ENCODE measurements around the gene KIF3A.

Gene KIF3A

DNA sequence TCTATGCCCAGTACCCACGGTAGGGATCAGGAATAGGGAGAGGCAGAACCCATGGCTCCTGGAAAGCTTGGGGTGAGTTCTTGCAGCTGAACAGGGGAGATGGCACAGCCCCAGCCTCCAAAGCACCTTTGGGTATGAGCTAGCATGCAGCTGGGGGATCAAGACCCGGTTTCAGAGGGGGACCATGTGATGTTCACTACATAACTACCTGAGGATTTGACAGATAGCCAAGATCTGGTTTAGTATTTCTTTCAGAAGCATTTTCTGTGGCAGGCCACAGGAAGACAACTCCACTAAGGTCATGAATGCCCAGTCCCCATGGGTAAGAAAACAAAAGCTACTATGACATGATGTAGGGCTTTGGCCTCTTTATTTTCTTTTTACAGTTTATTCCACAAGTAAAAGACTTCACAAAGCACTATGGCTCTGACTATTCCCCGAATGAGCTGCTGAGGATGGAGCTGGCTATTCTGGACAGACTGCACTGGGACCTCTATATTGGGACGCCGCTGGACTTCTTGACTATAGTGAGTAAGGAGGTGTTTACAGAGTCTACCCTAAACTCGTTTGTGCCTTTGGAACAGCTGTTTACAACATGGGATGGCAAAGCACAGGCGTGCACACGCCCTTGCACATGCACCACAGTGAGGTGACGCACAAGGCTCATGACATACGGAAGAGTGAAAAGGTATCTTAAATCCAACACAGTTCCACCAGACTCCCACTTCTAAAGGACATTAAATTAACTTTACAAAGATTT, 13.3 kb upstream of the KIF3A start:
- no peak for ATAC-seq
- no peak for TF ChIP-seq ZNF565 (CRISPR knock-in tag; conservative IDR thresholded peaks at IDR 0.05; ENCODE audit: low read depth)
- no peak for TF ChIP-seq TOX (CRISPR knock-in tag; IDR thresholded peaks at IDR 0.05; ENCODE audit: borderline replicate concordance)
- no peak for TF ChIP-seq ARNTL (CRISPR knock-in tag; IDR thresholded peaks at IDR 0.05; ENCODE audit: borderline replicate concordance, low read depth)
- no peak for TF ChIP-seq GLIS3 (CRISPR knock-in tag; IDR thresholded peaks at IDR 0.05)
- no peak for TF ChIP-seq ISL1 (CRISPR knock-in tag; IDR thresholded peaks at IDR 0.05)
- TF ChIP-seq RARB (CRISPR knock-in tag; IDR thresholded peaks at IDR 0.05) = no peak
- no peak for TF ChIP-seq ZFP3 (CRISPR knock-in tag; IDR thresholded peaks at IDR 0.05)
- TF ChIP-seq, protein P1, sequence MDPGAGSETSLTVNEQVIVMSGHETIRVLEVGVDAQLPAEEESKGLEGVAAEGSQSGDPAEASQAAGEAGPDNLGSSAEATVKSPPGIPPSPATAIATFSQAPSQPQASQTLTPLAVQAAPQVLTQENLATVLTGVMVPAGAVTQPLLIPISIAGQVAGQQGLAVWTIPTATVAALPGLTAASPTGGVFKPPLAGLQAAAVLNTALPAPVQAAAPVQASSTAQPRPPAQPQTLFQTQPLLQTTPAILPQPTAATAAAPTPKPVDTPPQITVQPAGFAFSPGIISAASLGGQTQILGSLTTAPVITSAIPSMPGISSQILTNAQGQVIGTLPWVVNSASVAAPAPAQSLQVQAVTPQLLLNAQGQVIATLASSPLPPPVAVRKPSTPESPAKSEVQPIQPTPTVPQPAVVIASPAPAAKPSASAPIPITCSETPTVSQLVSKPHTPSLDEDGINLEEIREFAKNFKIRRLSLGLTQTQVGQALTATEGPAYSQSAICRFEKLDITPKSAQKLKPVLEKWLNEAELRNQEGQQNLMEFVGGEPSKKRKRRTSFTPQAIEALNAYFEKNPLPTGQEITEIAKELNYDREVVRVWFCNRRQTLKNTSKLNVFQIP (CRISPR knock-in tag; IDR thresholded peaks at IDR 0.05; ENCODE audit: borderline replicate concordance, low read depth) = no peak
- no peak for TF ChIP-seq ZNF8 (CRISPR knock-in tag; IDR thresholded peaks at IDR 0.05)
- no peak for TF ChIP-seq CSDC2 (CRISPR knock-in tag; IDR thresholded peaks at IDR 0.05)
- no peak for TF ChIP-seq ESRRG (CRISPR knock-in tag; IDR thresholded peaks at IDR 0.05)
- TF ChIP-seq, protein P2, sequence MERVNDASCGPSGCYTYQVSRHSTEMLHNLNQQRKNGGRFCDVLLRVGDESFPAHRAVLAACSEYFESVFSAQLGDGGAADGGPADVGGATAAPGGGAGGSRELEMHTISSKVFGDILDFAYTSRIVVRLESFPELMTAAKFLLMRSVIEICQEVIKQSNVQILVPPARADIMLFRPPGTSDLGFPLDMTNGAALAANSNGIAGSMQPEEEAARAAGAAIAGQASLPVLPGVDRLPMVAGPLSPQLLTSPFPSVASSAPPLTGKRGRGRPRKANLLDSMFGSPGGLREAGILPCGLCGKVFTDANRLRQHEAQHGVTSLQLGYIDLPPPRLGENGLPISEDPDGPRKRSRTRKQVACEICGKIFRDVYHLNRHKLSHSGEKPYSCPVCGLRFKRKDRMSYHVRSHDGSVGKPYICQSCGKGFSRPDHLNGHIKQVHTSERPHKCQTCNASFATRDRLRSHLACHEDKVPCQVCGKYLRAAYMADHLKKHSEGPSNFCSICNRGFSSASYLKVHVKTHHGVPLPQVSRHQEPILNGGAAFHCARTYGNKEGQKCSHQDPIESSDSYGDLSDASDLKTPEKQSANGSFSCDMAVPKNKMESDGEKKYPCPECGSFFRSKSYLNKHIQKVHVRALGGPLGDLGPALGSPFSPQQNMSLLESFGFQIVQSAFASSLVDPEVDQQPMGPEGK (CRISPR knock-in tag; IDR thresholded peaks at IDR 0.05; ENCODE audit: borderline replicate concordance) = no peak
- no peak for TF ChIP-seq BACH2 (CRISPR knock-in tag; IDR thresholded peaks at IDR 0.05; ENCODE audit: borderline replicate concordance)
- TF ChIP-seq SNAI2 (CRISPR knock-in tag; IDR thresholded peaks at IDR 0.05) = no peak
- TF ChIP-seq, protein P3, sequence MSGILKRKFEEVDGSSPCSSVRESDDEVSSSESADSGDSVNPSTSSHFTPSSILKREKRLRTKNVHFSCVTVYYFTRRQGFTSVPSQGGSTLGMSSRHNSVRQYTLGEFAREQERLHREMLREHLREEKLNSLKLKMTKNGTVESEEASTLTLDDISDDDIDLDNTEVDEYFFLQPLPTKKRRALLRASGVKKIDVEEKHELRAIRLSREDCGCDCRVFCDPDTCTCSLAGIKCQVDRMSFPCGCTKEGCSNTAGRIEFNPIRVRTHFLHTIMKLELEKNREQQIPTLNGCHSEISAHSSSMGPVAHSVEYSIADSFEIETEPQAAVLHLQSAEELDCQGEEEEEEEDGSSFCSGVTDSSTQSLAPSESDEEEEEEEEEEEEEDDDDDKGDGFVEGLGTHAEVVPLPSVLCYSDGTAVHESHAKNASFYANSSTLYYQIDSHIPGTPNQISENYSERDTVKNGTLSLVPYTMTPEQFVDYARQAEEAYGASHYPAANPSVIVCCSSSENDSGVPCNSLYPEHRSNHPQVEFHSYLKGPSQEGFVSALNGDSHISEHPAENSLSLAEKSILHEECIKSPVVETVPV (CRISPR knock-in tag; IDR thresholded peaks at IDR 0.05) = no peak
- TF ChIP-seq TCF4 (CRISPR knock-in tag; IDR thresholded peaks at IDR 0.05; ENCODE audit: borderline replicate concordance) = no peak
- no peak for TF ChIP-seq PPARA (CRISPR knock-in tag; IDR thresholded peaks at IDR 0.05; ENCODE audit: borderline replicate concordance)
- TF ChIP-seq ZC3H10 (CRISPR knock-in tag; IDR thresholded peaks at IDR 0.05) = no peak
- TF ChIP-seq OSR1 (CRISPR knock-in tag; IDR thresholded peaks at IDR 0.05) = no peak
- TF ChIP-seq ZNF70 (CRISPR knock-in tag; IDR thresholded peaks at IDR 0.05) = no peak

DNA sequence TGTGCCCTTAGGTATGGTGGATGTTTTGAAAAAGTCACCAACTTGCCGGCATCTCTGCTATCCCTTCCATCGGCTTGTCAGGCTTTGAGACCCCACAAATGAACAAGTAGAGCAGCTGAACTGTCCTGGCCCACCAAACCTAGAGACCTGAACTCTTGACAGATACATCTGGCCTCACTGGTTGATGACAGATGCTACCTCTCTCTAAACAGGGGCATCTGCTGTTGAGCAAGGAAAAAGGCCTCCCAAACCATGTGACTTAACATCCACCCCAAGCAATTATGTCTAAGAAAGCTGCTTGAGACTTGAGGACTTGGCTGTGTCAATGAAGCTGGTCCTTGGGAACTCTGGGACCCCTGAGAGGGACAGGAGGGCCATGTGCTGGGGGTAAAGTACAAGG, 12.2 kb upstream of the KIF3A start:
- ATAC-seq = no peak
- TF ChIP-seq SNAI2 (CRISPR knock-in tag; IDR thresholded peaks at IDR 0.05) (no peak), RARB (CRISPR knock-in tag; IDR thresholded peaks at IDR 0.05) (no peak), ZNF8 (CRISPR knock-in tag; IDR thresholded peaks at IDR 0.05) (no peak), ESRRG (CRISPR knock-in tag; IDR thresholded peaks at IDR 0.05) (no peak), TOX (CRISPR knock-in tag; IDR thresholded peaks at IDR 0.05; ENCODE audit: borderline replicate concordance) (no peak), ZFP3 (CRISPR knock-in tag; IDR thresholded peaks at IDR 0.05) (no peak), OSR1 (CRISPR knock-in tag; IDR thresholded peaks at IDR 0.05) (no peak), GLIS3 (CRISPR knock-in tag; IDR thresholded peaks at IDR 0.05) (no peak)
- TF ChIP-seq, protein P3 (CRISPR knock-in tag; IDR thresholded peaks at IDR 0.05) = no peak
- TF ChIP-seq, protein P1 (CRISPR knock-in tag; IDR thresholded peaks at IDR 0.05; ENCODE audit: borderline replicate concordance, low read depth) = no peak
- TF ChIP-seq, protein P4, sequence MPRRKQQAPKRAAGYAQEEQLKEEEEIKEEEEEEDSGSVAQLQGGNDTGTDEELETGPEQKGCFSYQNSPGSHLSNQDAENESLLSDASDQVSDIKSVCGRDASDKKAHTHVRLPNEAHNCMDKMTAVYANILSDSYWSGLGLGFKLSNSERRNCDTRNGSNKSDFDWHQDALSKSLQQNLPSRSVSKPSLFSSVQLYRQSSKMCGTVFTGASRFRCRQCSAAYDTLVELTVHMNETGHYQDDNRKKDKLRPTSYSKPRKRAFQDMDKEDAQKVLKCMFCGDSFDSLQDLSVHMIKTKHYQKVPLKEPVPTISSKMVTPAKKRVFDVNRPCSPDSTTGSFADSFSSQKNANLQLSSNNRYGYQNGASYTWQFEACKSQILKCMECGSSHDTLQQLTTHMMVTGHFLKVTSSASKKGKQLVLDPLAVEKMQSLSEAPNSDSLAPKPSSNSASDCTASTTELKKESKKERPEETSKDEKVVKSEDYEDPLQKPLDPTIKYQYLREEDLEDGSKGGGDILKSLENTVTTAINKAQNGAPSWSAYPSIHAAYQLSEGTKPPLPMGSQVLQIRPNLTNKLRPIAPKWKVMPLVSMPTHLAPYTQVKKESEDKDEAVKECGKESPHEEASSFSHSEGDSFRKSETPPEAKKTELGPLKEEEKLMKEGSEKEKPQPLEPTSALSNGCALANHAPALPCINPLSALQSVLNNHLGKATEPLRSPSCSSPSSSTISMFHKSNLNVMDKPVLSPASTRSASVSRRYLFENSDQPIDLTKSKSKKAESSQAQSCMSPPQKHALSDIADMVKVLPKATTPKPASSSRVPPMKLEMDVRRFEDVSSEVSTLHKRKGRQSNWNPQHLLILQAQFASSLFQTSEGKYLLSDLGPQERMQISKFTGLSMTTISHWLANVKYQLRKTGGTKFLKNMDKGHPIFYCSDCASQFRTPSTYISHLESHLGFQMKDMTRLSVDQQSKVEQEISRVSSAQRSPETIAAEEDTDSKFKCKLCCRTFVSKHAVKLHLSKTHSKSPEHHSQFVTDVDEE (CRISPR knock-in tag; IDR thresholded peaks at IDR 0.05) = no peak
- TF ChIP-seq, protein P2 (CRISPR knock-in tag; IDR thresholded peaks at IDR 0.05; ENCODE audit: borderline replicate concordance) = no peak

Measured in SK-N-SH treated with all-trans-retinoic acid at 6 μM for 48 hours (cell line).